H1 (cell line): ENCODE data around the gene STAT3. TPM values are rescaled to one million over a fixed set of nuclear protein-coding genes. Genes with fewer than 3 reads are reported as not detected.

ENCODE experiments used
- CTCF ChIA-PET: fragments of 300-600 bp; sonication (Branson Sonifier 250); formaldehyde crosslinking; loops from one replicate; lab custom pipeline; 2021; ENCODE audit not compliant: partially characterized antibody; lab: Charles Lee
- POLR2A ChIA-PET: fragments of 300-600 bp; sonication (Branson Sonifier 250); formaldehyde crosslinking; loops from one replicate; lab custom pipeline; 2021; ENCODE audit warnings: inconsistent platforms; ENCODE audit not compliant: partially characterized antibody; lab: Charles Lee
- DNase-seq, 2 experiments: peaks; one replicate each; pipeline versions ENCODE4 v3.0.0 to v3.0.0-alpha.2; 2010 to 2022; ENCODE audit warnings: low spot score in 2 of 2, low read depth in 1 of 2, mixed read lengths in 1 of 2
- FAIRE-seq: peaks from 2 replicates; lab custom pipeline; 2011; peaks lifted over from hg19 to GRCh38; lab: Jason Lieb, UNC
- H2AFZ ChIP-seq: 2 replicates; pipeline ENCODE4 v1.8.1; 2012; ENCODE audit warnings: low read length, inconsistent platforms
- H2AK5ac ChIP-seq: 2 replicates; pipeline ENCODE4 v1.6.1; 2013; ENCODE audit warnings: low read depth, low read length
- H2BK120ac ChIP-seq: replicated peaks from 2 replicates; pipeline ENCODE3; 2013; ENCODE audit warnings: low read depth, low read length, inconsistent platforms
- H2BK12ac ChIP-seq: 2 replicates; pipeline ENCODE4 v1.6.1; 2013; ENCODE audit warnings: low read depth, low read length
- H2BK15ac ChIP-seq: 2 replicates; pipeline ENCODE4 v1.6.1; 2013; ENCODE audit warnings: low read length
- H2BK20ac ChIP-seq: 2 replicates; pipeline ENCODE4 v1.6.1; 2013; ENCODE audit warnings: low read length
- H2BK5ac ChIP-seq: 2 replicates; pipeline ENCODE4 v1.6.1; 2013; ENCODE audit warnings: low read depth, low read length
- H3K14ac ChIP-seq: 2 replicates; pipeline ENCODE4 v1.6.1; 2013; ENCODE audit warnings: inconsistent platforms; ENCODE audit not compliant: insufficient read length
- H3K18ac ChIP-seq: 2 replicates; pipeline ENCODE4 v1.6.1; 2013; ENCODE audit warnings: low read length; ENCODE audit errors: extremely low read depth
- H3K23ac ChIP-seq: 2 replicates; pipeline ENCODE4 v1.6.1; 2013; ENCODE audit warnings: inconsistent platforms; ENCODE audit not compliant: insufficient read length
- H3K23me2 ChIP-seq: 2 replicates; pipeline ENCODE4 v1.6.1; 2013; ENCODE audit warnings: low read depth, low read length
- H3K27ac ChIP-seq: 2 replicates; pipeline ENCODE4 v1.6.1; 2011; ENCODE audit warnings: low read depth, low read length, inconsistent platforms
- H3K27me3 ChIP-seq, 4 experiments: replicated peaks in 1 of 4; 1 replicate in 1 of 4; 2 replicates in 3 of 4; pipeline versions ENCODE4 v1.6.1 to v1.8.1; 2011 to 2013; ENCODE audit warnings: low read length in 3 of 4, mild to moderate bottlenecking in 3 of 4, inconsistent platforms in 2 of 4, mixed read lengths in 2 of 4, moderate library complexity in 1 of 4; ENCODE audit not compliant: control insufficient read depth in 3 of 4, insufficient read depth in 3 of 4; ENCODE audit errors: extremely low read depth in 1 of 4
- H3K36me3 ChIP-seq, 4 experiments: 2 replicates each; pipeline versions ENCODE4 v1.6.1 to v1.8.1; 2011 to 2013; ENCODE audit warnings: mild to moderate bottlenecking in 4 of 4, low read length in 3 of 4, moderate library complexity in 2 of 4, control low read depth in 1 of 4, inconsistent platforms in 1 of 4; ENCODE audit not compliant: insufficient read depth in 4 of 4, control insufficient read depth in 2 of 4
- H3K4ac ChIP-seq: replicated peaks from 2 replicates; pipeline ENCODE3; 2013; ENCODE audit warnings: low read length, low read depth, mixed read lengths, inconsistent platforms; ENCODE audit not compliant: insufficient read length
- H3K4me1 ChIP-seq, 4 experiments: replicated peaks in 1 of 4; 1 replicate in 1 of 4; 2 replicates in 3 of 4; pipeline versions ENCODE4 v1.6.1 to v1.8.1; 2011 to 2013; ENCODE audit warnings: low read length in 3 of 4, inconsistent platforms in 2 of 4, mixed read lengths in 1 of 4; ENCODE audit not compliant: insufficient read depth in 4 of 4, control insufficient read depth in 3 of 4
- H3K4me2 ChIP-seq, 2 experiments: 2 replicates each; pipeline versions ENCODE4 v1.6.1 to v1.8.1; 2011 to 2013; ENCODE audit warnings: low read depth in 2 of 2, low read length in 2 of 2, control low read depth in 1 of 2, inconsistent platforms in 1 of 2, mild to moderate bottlenecking in 1 of 2; ENCODE audit not compliant: insufficient read depth in 1 of 2
- H3K4me3 ChIP-seq, 4 experiments: fragments of 200-600, 300-600 bp in 1 of 4; sonication (generic), shearing (Covaris generic), sonication (Bioruptor Twin) in 1 of 4; 2 replicates each; pipeline versions ENCODE4 v1.5.1 to v1.8.1; 2011 to 2016; ENCODE audit warnings: low read length in 4 of 4, low read depth in 3 of 4, control low read depth in 2 of 4, inconsistent platforms in 2 of 4, mild to moderate bottlenecking in 2 of 4, mixed read lengths in 1 of 4, moderate library complexity in 1 of 4; ENCODE audit not compliant: insufficient read depth in 2 of 4; ENCODE audit errors: extremely low read depth in 1 of 4
- H3K56ac ChIP-seq: replicated peaks from 2 replicates; pipeline ENCODE3; 2013; ENCODE audit warnings: low read depth, mild to moderate bottlenecking, mixed read lengths, low read length, inconsistent platforms; ENCODE audit not compliant: insufficient read length
- H3K79me1 ChIP-seq: 2 replicates; pipeline ENCODE4 v1.6.1; 2013; ENCODE audit warnings: low read depth, low read length, control low read depth
- H3K79me2 ChIP-seq, 2 experiments: 2 replicates each; pipeline versions ENCODE4 v1.6.1 to v1.8.1; 2012 to 2013; ENCODE audit warnings: low read length in 2 of 2, mild to moderate bottlenecking in 2 of 2, inconsistent platforms in 1 of 2; ENCODE audit not compliant: insufficient read depth in 2 of 2, control insufficient read depth in 1 of 2
- H3K9ac ChIP-seq, 4 experiments: replicated peaks in 1 of 4; 1 replicate in 1 of 4; 2 replicates in 3 of 4; pipeline versions ENCODE4 v1.6.1 to v1.8.1; 2011 to 2013; ENCODE audit warnings: low read depth in 3 of 4, low read length in 3 of 4, control low read depth in 2 of 4, mild to moderate bottlenecking in 2 of 4, moderate library complexity in 2 of 4, inconsistent platforms in 1 of 4; ENCODE audit errors: extremely low read depth in 1 of 4
- H3K9me3 ChIP-seq, 2 experiments: 2 replicates each; pipeline versions ENCODE4 v1.6.1 to v1.8.1; 2012 to 2013; ENCODE audit warnings: mild to moderate bottlenecking in 2 of 2, moderate library complexity in 2 of 2, control low read depth in 1 of 2, inconsistent platforms in 1 of 2, low read depth in 1 of 2, low read length in 1 of 2, mixed read lengths in 1 of 2; ENCODE audit not compliant: insufficient read depth in 2 of 2
- H4K20me1 ChIP-seq, 2 experiments: replicated peaks in 1 of 2; 2 replicates each; pipeline versions ENCODE3 to v1.8.1; 2011 to 2013; ENCODE audit warnings: inconsistent platforms in 2 of 2, low read length in 2 of 2, mild to moderate bottlenecking in 1 of 2; ENCODE audit not compliant: insufficient read depth in 2 of 2, control insufficient read depth in 1 of 2
- H4K5ac ChIP-seq: 2 replicates; pipeline ENCODE4 v1.6.1; 2013; ENCODE audit warnings: low read length, low read depth, mixed read lengths, inconsistent platforms; ENCODE audit not compliant: insufficient read length
- H4K8ac ChIP-seq: 2 replicates; pipeline ENCODE4 v1.8.0; 2013; ENCODE audit warnings: mild to moderate bottlenecking, moderate library complexity, low read length, inconsistent platforms; ENCODE audit not compliant: insufficient read depth; ENCODE audit errors: extremely low read depth
- H4K91ac ChIP-seq: replicated peaks from 2 replicates; pipeline ENCODE3; 2013; ENCODE audit warnings: low read length, mixed read lengths, inconsistent platforms; ENCODE audit not compliant: insufficient read length
- CTCF ChIP-seq, 3 experiments: IDR thresholded peaks; 1 replicate in 2 of 3; 2 replicates in 1 of 3; pipeline versions ENCODE4 v1.5.1 to v1.6.1; 2011; ENCODE audit warnings: low read length in 3 of 3, mild to moderate bottlenecking in 3 of 3, inconsistent platforms in 2 of 3, low read depth in 1 of 3, moderate library complexity in 1 of 3; ENCODE audit not compliant: insufficient read depth in 1 of 3; ENCODE audit errors: control extremely low read depth in 1 of 3
- HDAC2 ChIP-seq, 2 experiments: fragments of 300-600 bp in 1 of 2; sonication (generic) in 1 of 2; IDR thresholded peaks; 2 replicates each; pipeline ENCODE4 v1.6.1; 2011 to 2012; ENCODE audit warnings: low read depth in 2 of 2, low read length in 2 of 2, mild to moderate bottlenecking in 2 of 2, moderate library complexity in 2 of 2, borderline replicate concordance in 1 of 2, inconsistent platforms in 1 of 2
- KDM1A ChIP-seq: fragments of 200-600, 300-600 bp; sonication (generic); IDR thresholded peaks from 2 replicates; pipeline ENCODE4 v1.7.1; 2016; ENCODE audit warnings: mild to moderate bottlenecking, low read length, borderline replicate concordance
- KDM4A ChIP-seq: IDR thresholded peaks from one replicate; pipeline ENCODE4 v1.7.1; 2012; ENCODE audit warnings: low read depth, mild to moderate bottlenecking, moderate library complexity, low read length, inconsistent platforms; ENCODE audit not compliant: severe bottlenecking
- MAFK ChIP-seq: IDR thresholded peaks from 2 replicates; pipeline ENCODE4 v1.6.1; 2012; ENCODE audit warnings: low read depth, mild to moderate bottlenecking, improper control_type of control experiment, low read length
- PHF8 ChIP-seq: fragments of 200-600 bp; sonication (generic); conservative IDR thresholded peaks from 2 replicates; pipeline ENCODE4 v1.7.1; 2012; ENCODE audit warnings: low read depth, mild to moderate bottlenecking, inconsistent platforms, low read length, moderate library complexity
- RBBP5 ChIP-seq: IDR thresholded peaks from 2 replicates; pipeline ENCODE4 v1.7.1; 2012; ENCODE audit warnings: low read depth, mild to moderate bottlenecking, inconsistent platforms, low read length, moderate library complexity, borderline replicate concordance
- SP1 ChIP-seq: IDR thresholded peaks from 2 replicates; pipeline ENCODE4 v1.6.1; 2011; ENCODE audit warnings: low read depth, low read length
- USF2 ChIP-seq: IDR thresholded peaks from 2 replicates; pipeline ENCODE4 v1.6.1; 2011; ENCODE audit warnings: low read length, improper control_type of control experiment
- WGBS, 2 experiments: shearing (Covaris generic) in 1 of 2; methylation state at CpG; one replicate each; pipeline versions ENCODE4 v1.1.6 to v1.1.7; 2013 to 2015; ENCODE audit warnings: low lambda C conversion rate in 2 of 2, mixed read lengths in 2 of 2, inconsistent platforms in 1 of 2, low coverage in 1 of 2, missing lambda C conversion rate in 1 of 2; ENCODE audit not compliant: insufficient replicate concordance in 2 of 2, insufficient coverage in 1 of 2, insufficient read length in 1 of 2; ENCODE audit errors: extremely low coverage in 1 of 2, missing lambda C conversion rate in 1 of 2; 5-methylcytosine and 5-hydroxymethylcytosine counted together
- polyA plus RNA-seq, 7 experiments: library from polyadenylated mRNA; depleted of rRNA in 3 of 7; stranded (reverse) in 5 of 7; unstranded in 2 of 7; fragments of >200 nt in 5 of 7; fragments of 200-250 nt in 2 of 7; gene quantifications; 1 replicate in 5 of 7; 2 replicates in 1 of 7; 4 replicates in 1 of 7; pipeline versions ENCODE4 v1.2.1 to v1.2.3, GENCODE V29; 2011 to 2013; ENCODE audit warnings: missing spikeins in 2 of 7, mixed read lengths in 2 of 7
- total RNA-seq: library from RNA; stranded (reverse); fragmentation: NEBNext Ultra II Directional; extraction: Animal tissue kit (Norgen Biotek cat#: 25700); gene quantifications from 2 replicates; pipeline ENCODE4 v1.2.1, GENCODE V29; 2021

The STAT3 gene
- total and polyA plus RNA-seq, 2 of the 8 experiments (the other 6 are each of a cell fraction or from before 2014, with no cell fraction given) = 38.4 to 94.1 TPM

GRCh38 chr17:42321555-42321954 lies 66.7 kb downstream of the STAT3 start:
- no peak overlapping the region for H4K91ac ChIP-seq
- no peaks in the 10 kb centered on the region for H3K23me2 ChIP-seq
- H3K27me3 ChIP-seq = no peaks in the 10 kb centered on the region
- no peak overlapping the region for H3K4ac ChIP-seq
- H2AK5ac ChIP-seq = no peak overlapping the region
- peaks cover 0 to 4% of the 10 kb centered on the region in 2 experiments for H4K20me1 ChIP-seq
- H3K9me3 ChIP-seq = no peaks in the 10 kb centered on the region
- H2BK120ac ChIP-seq = no peak overlapping the region
- no peak overlapping the region for H3K27ac ChIP-seq
- POLR2A ChIA-PET = interaction anchor here (1.0 to 1.8 kb wide), 3 partner anchors 67 to 81 kb away, joined by 3 to 4 read pairs (median 4); partner anchors contain the start of gene STAT3
- no peak overlapping the region for H3K23ac ChIP-seq
- H3K9ac ChIP-seq = no peak overlapping the region
- H3K18ac ChIP-seq = no peak overlapping the region
- no peak overlapping the region for H3K4me3 ChIP-seq
- H2AFZ ChIP-seq = no peak overlapping the region
- H3K79me2 ChIP-seq = no peaks in the 10 kb centered on the region
- 86% methylated on average over 4 of the region's 4 CpGs; no CpG with 5 or more reads in 1 of the 2 experiments for WGBS, 2 experiments
- H2BK15ac ChIP-seq = no peak overlapping the region
- H3K56ac ChIP-seq = no peak overlapping the region
- no peak overlapping the region for H2BK20ac ChIP-seq
- peaks cover 17 to 58% (median 51%) of the 10 kb centered on the region in 4 experiments for H3K36me3 ChIP-seq
- no peak overlapping the region for H3K4me2 ChIP-seq
- no peaks in the 10 kb centered on the region; the same call in 1 of the 2 replicates for H3K79me1 ChIP-seq
- H2BK5ac ChIP-seq = no peak overlapping the region
- no peak for FAIRE-seq
- H4K5ac ChIP-seq = no peak overlapping the region
- peaks cover 0 to 5% (median 2%) of the 10 kb centered on the region in 4 experiments; a peak in 3 of 7 replicates for H3K4me1 ChIP-seq
- no peak overlapping the region for H3K14ac ChIP-seq
- no peak overlapping the region for H2BK12ac ChIP-seq
- no peak for DNase-seq
- H4K8ac ChIP-seq = no peak overlapping the region
- CTCF ChIA-PET = interaction anchor here (0.7 to 24.6 kb wide), 18 partner anchors 9 to 206 kb away, joined by 3 to 542 read pairs (median 4); no protein-coding TSS in a partner anchor
- TF ChIP-seq RBBP5 (no peak), KDM4A (no peak), USF2 (no peak), PHF8 (no peak), KDM1A (no peak), HDAC2 (IDR thresholded peaks at IDR 0.05; ENCODE audit: borderline replicate concordance in 1 of 2, low read depth in 2 of 2, low read length in 2 of 2) (no peak), MAFK (no peak), CTCF (IDR thresholded peaks at IDR 0.05; ENCODE audit: control extremely low read depth in 1 of 3, insufficient read depth in 1 of 3, low read depth in 1 of 3, low read length in 3 of 3) (no peak), SP1 (no peak)
